Coronary artery (tissue), 2 donors: ENCODE results near the gene TBCK.
A peak's percentile ranks its signal among the peaks of the same experiment; 100 is the strongest.

Experiments
- DNase-seq: peaks from one replicate; pipeline ENCODE4 v3.0.0-alpha.2; 2017; ENCODE audit warnings: low spot score
- H3K27ac ChIP-seq, 2 donors: fragments of 200-600 bp; sonication (generic); one replicate each; pipeline ENCODE4 v1.5.1; 2016 to 2019
- H3K4me3 ChIP-seq: fragments of 200-600 bp; sonication (generic); 2 replicates; pipeline ENCODE4 v1.5.1; 2016; ENCODE audit warnings: mild to moderate bottlenecking, moderate library complexity
- CTCF ChIP-seq: fragments of 200-600 bp; sonication (generic); IDR thresholded peaks from one replicate; pipeline ENCODE4 v1.5.1; 2019; ENCODE audit warnings: antibody characterized with exemption

Gene TBCK

GRCh38 chr4:106062452-106062875, 253.5 kb downstream of the TBCK start:
- no peak overlapping the region for H3K27ac ChIP-seq
- no peak for TF ChIP-seq CTCF
- no peak for DNase-seq
- no peak overlapping the region for H3K4me3 ChIP-seq

- no peak for DNase-seq
- no peak for TF ChIP-seq CTCF
- no peak overlapping the region for H3K27ac ChIP-seq
- no peak overlapping the region for H3K4me3 ChIP-seq
Measured at GRCh38 chr4:106058921-106059320, 257.1 kb downstream of the TBCK start.

- DNase-seq, result no peak
- no peak overlapping the region for H3K27ac ChIP-seq
- TF ChIP-seq CTCF, result no peak
- no peak overlapping the region for H3K4me3 ChIP-seq
Measured at GRCh38 chr4:106056914-106057313, 259.1 kb downstream of the TBCK start.

GRCh38 chr4:106051514-106051913, 264.5 kb downstream of the TBCK start:
- Histone ChIP-seq H3K4me3 (no peak overlapping the region), H3K27ac (no peak overlapping the region)
- DNase-seq, result no peak
- TF ChIP-seq CTCF, result no peak

GRCh38 chr4:106049490-106049889, 266.5 kb downstream of the TBCK start:
- Histone ChIP-seq H3K27ac (peak overlapping the region in 1 of 2 donors; percentile 9), H3K4me3 (no peak overlapping the region)
- no peak for DNase-seq
- no peak for TF ChIP-seq CTCF

- Histone ChIP-seq H3K4me3 (peak overlapping the region; percentile 15), H3K27ac (peak overlapping the region; percentile 9 to 36)
- DNase-seq, result no peak
- no peak for TF ChIP-seq CTCF
Measured at GRCh38 chr4:106048250-106048971, 267.6 kb downstream of the TBCK start.

- Histone ChIP-seq H3K4me3 (no peak overlapping the region), H3K27ac (no peak overlapping the region)
- no peak for DNase-seq
- TF ChIP-seq CTCF, result no peak
Measured at GRCh38 chr4:106046083-106046482, 269.9 kb downstream of the TBCK start.
